ENCODE measurements around the gene LRRC8E.

Gene LRRC8E

GRCh38 chr19:7909471-7910067, 21.3 kb downstream of the LRRC8E start:
- H3K4me1 ChIP-seq (ENCODE audit: insufficient read depth, low read length) = no peaks in the 10 kb centered on the region; the same call in 1 of the 2 replicates
- no peak overlapping the region for H3K9ac ChIP-seq (ENCODE audit: low read depth, low read length)
- H3K9me3 ChIP-seq (ENCODE audit: control insufficient read depth, insufficient read depth, low read length) = no peaks in the 10 kb centered on the region
- H3K36me3 ChIP-seq (ENCODE audit: insufficient read depth, low read length) = no peaks in the 10 kb centered on the region; the same call in 1 of the 2 replicates

GRCh38 chr19:7910321-7911161, 22.2 kb downstream of the LRRC8E start:
- Histone ChIP-seq H3K9me3 (ENCODE audit: control insufficient read depth, insufficient read depth, low read length) (no peaks in the 10 kb centered on the region), H3K36me3 (ENCODE audit: insufficient read depth, low read length) (no peaks in the 10 kb centered on the region; the same call in 1 of the 2 replicates), H3K4me1 (ENCODE audit: insufficient read depth, low read length) (no peaks in the 10 kb centered on the region; the same call in 1 of the 2 replicates), H3K9ac (ENCODE audit: low read depth, low read length) (no peak overlapping the region)

- no peak overlapping the region for H3K9ac ChIP-seq (ENCODE audit: low read depth, low read length)
- H3K36me3 ChIP-seq (ENCODE audit: insufficient read depth, low read length) = no peaks in the 10 kb centered on the region; the same call in 1 of the 2 replicates
- H3K4me1 ChIP-seq (ENCODE audit: insufficient read depth, low read length) = no peaks in the 10 kb centered on the region; the same call in 1 of the 2 replicates
- H3K9me3 ChIP-seq (ENCODE audit: control insufficient read depth, insufficient read depth, low read length) = no peaks in the 10 kb centered on the region
These were observed 23.3 kb downstream of the LRRC8E start for GRCh38 chr19:7911508-7912143.

DNA sequence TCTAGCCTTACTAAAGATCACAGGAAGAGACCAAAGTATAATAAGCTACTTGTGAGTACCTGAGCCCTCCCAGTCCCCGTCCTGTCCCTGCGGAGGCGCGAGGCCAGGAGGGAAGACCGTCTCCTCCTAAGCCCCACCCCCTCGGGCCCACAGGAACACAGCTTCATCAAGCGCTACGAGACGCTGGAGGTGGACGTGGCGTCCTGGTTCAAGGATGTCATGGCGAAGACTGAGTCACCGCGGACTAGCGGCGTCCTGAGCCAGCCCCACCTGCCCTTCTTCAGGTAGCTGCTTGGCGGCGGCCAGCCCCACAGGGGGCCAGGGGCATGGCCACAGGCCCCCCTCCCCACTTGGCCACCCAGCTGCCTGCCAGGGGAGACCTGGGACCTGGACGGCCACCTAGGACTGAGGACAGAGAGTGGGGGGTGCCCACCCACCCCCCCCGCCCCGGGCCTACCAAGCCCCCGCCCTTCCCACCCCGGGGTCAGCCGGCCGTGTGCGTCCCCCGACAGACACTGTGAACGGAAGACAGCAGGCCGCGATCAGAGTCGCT, 23.9 kb downstream of the LRRC8E start:
- no peaks in the 10 kb centered on the region; the same call in 1 of the 2 replicates for H3K4me1 ChIP-seq (ENCODE audit: insufficient read depth, low read length)
- no peaks in the 10 kb centered on the region; the same call in 1 of the 2 replicates for H3K36me3 ChIP-seq (ENCODE audit: insufficient read depth, low read length)

GRCh38 chr19:7912697-7913564, 24.6 kb downstream of the LRRC8E start:
- Histone ChIP-seq H3K9ac (ENCODE audit: low read depth, low read length) (no peak overlapping the region), H3K4me1 (ENCODE audit: insufficient read depth, low read length) (no peaks in the 10 kb centered on the region; the same call in 1 of the 2 replicates), H3K36me3 (ENCODE audit: insufficient read depth, low read length) (no peaks in the 10 kb centered on the region), H3K9me3 (ENCODE audit: control insufficient read depth, insufficient read depth, low read length) (no peaks in the 10 kb centered on the region)

More for the DNA sequence above, 23.9 kb downstream of the LRRC8E start:
- Histone ChIP-seq H3K9ac (ENCODE audit: low read depth, low read length) (no peak overlapping the region), H3K9me3 (ENCODE audit: control insufficient read depth, insufficient read depth, low read length) (no peaks in the 10 kb centered on the region)

- no peak overlapping the region for H3K9ac ChIP-seq (ENCODE audit: low read depth, low read length)
- H3K9me3 ChIP-seq (ENCODE audit: control insufficient read depth, insufficient read depth, low read length) = no peaks in the 10 kb centered on the region
- no peaks in the 10 kb centered on the region; the same call in 1 of the 2 replicates for H3K4me1 ChIP-seq (ENCODE audit: insufficient read depth, low read length)
- H3K36me3 ChIP-seq (ENCODE audit: insufficient read depth, low read length) = no peaks in the 10 kb centered on the region
These were observed 25.3 kb downstream of the LRRC8E start for GRCh38 chr19:7913652-7914051.

GRCh38 chr19:7914099-7914498, 25.8 kb downstream of the LRRC8E start:
- H3K36me3 ChIP-seq (ENCODE audit: insufficient read depth, low read length) = no peaks in the 10 kb centered on the region
- no peak overlapping the region for H3K9ac ChIP-seq (ENCODE audit: low read depth, low read length)
- H3K9me3 ChIP-seq (ENCODE audit: control insufficient read depth, insufficient read depth, low read length) = no peaks in the 10 kb centered on the region
- no peaks in the 10 kb centered on the region; the same call in 1 of the 2 replicates for H3K4me1 ChIP-seq (ENCODE audit: insufficient read depth, low read length)

- no peaks in the 10 kb centered on the region; the same call in 1 of the 2 replicates for H3K4me1 ChIP-seq (ENCODE audit: insufficient read depth, low read length)
These were observed 26.3 kb downstream of the LRRC8E start, which contains the start of gene TGFBR3L for GRCh38 chr19:7914598-7915045. TGFBR3L (plus strand) TSS chr19:7914830.

GRCh38 chr19:7915250-7916102, 27.2 kb downstream of the LRRC8E start:
- Histone ChIP-seq H3K9me3 (ENCODE audit: control insufficient read depth, insufficient read depth, low read length) (no peaks in the 10 kb centered on the region), H3K4me1 (ENCODE audit: insufficient read depth, low read length) (no peaks in the 10 kb centered on the region; the same call in 1 of the 2 replicates), H3K9ac (ENCODE audit: low read depth, low read length) (peak overlapping the region; percentile 63)

More at GRCh38 chr19:7914598-7915045, 26.3 kb downstream of the LRRC8E start, which contains the start of gene TGFBR3L:
- H3K9me3 ChIP-seq (ENCODE audit: control insufficient read depth, insufficient read depth, low read length) = no peaks in the 10 kb centered on the region
- no peak within 1 kb of the TSS for H3K9ac ChIP-seq (ENCODE audit: low read depth, low read length)
- no peaks in the 10 kb centered on the region for H3K36me3 ChIP-seq (ENCODE audit: insufficient read depth, low read length)

DNA sequence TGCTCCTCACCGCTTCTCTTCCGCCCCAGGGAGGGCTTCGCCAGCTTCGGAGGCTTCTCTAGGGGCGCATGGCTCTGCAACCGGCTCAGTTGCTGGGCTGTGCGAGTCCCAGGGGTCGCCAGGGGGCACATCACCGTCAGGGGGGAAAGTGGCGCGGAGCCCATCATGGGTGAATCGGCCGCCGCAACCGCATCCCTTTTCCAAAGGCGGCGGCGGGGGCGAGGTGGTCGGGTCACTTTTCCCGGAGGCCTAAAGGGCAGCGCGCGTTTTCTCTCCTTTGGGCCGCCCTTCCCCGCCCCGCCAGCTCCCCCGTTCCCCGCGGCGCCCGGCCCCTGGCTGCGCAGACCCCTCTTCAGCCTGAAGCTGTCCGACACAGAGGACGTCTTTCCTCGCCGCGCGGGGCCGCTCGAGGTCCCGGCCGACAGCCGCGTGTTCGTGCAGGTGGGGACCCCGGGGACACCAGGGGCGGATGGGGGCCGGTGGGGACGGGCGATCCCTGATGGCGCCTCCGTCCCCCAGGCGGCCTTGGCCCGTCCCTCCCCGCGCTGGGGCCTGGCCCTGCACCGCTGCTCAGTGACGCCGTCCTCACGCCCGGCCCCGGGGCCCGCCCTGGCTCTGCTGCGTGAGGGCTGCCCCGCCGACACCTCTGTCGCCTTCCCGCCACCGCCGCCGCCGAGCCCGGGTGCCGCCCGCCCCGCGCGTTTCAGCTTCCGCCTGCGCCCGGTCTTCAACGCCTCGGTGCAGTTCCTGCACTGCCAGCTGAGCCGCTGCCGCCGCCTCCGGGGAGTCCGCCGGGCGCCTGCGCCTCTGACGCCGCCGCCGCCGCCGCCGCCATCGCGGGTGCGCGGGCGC, 28.0 kb downstream of the LRRC8E start:
- Histone ChIP-seq H3K36me3 (ENCODE audit: insufficient read depth, low read length) (no peaks in the 10 kb centered on the region), H3K9ac (ENCODE audit: low read depth, low read length) (peak overlapping the region; percentile 63), H3K4me1 (ENCODE audit: insufficient read depth, low read length) (peaks cover under 1% of the 10 kb centered on the region; the same call in 1 of the 2 replicates), H3K9me3 (ENCODE audit: control insufficient read depth, insufficient read depth, low read length) (no peaks in the 10 kb centered on the region)

More at GRCh38 chr19:7915250-7916102, 27.2 kb downstream of the LRRC8E start:
- H3K36me3 ChIP-seq (ENCODE audit: insufficient read depth, low read length) = no peaks in the 10 kb centered on the region

DNA sequence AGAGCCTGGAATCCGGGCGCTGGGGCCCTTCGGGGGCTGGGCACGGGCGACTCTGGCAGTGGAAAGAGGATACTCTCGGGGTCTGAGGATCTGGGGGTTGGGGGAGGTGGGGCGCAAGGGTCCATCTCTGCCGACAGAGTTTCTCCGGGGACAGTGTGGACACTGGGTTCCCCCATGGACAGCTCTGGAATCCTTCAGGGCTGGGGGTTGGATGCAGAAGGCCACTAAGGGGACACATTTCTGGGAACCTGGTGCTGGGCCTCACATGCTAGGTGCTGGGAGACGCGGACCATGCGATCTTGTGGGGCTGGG, 28.6 kb downstream of the LRRC8E start:
- Histone ChIP-seq H3K9ac (ENCODE audit: low read depth, low read length) (peak overlapping the region; percentile 63; the same call in 1 of the 2 replicates), H3K9me3 (ENCODE audit: control insufficient read depth, insufficient read depth, low read length) (no peaks in the 10 kb centered on the region), H3K36me3 (ENCODE audit: insufficient read depth, low read length) (no peaks in the 10 kb centered on the region), H3K4me1 (ENCODE audit: insufficient read depth, low read length) (peaks cover 3% of the 10 kb centered on the region; the same call in 1 of the 2 replicates)
